ENCODE results near the gene MRNIP. TPM values are rescaled to one million over a fixed set of nuclear protein-coding genes. Genes with fewer than 3 reads are reported as not detected.

Gene MRNIP
- total RNA-seq, 3 donors from 2014 or later (not counting 1 experiment from before 2014, with no cell fraction given) = 19.7 to 40.2 (median 25.4) TPM

- ATAC-seq (no peak), DNase-seq (no peak)
- H3K36me3 Mint-ChIP-seq = peaks cover 5% of the 10 kb centered on the region
- no peak for TF ChIP-seq CTCF (IDR thresholded peaks at IDR 0.05)
- H3K4me3 Mint-ChIP-seq = no peak overlapping the region
- intact Hi-C loops (cut with micrococcal nuclease) = no loop called here
- Histone ChIP-seq H3K4me3 (ENCODE audit: low read length) (no peak overlapping the region), H3K4me1 (ENCODE audit: control insufficient read depth, insufficient read depth, low read length) (no peaks in the 10 kb centered on the region), H3K27ac (ENCODE audit: low read length) (no peak overlapping the region), H3K27me3 (ENCODE audit: control insufficient read depth, insufficient read depth, low read length) (no peaks in the 10 kb centered on the region), H3K9me3 (ENCODE audit: control insufficient read depth, insufficient read depth, low read length) (peaks cover 7% of the 10 kb centered on the region), H3K36me3 (ENCODE audit: control insufficient read depth, insufficient read depth, low read length) (peaks cover 26% of the 10 kb centered on the region)
- H3K9me3 Mint-ChIP-seq = peaks cover 2 to 3% of the 10 kb centered on the region in 2 donors
- H3K27me3 Mint-ChIP-seq (ENCODE audit: low read depth in 2 of 2) = no peaks in the 10 kb centered on the region
- H3K27ac Mint-ChIP-seq = no peak overlapping the region
- H3K4me1 Mint-ChIP-seq = peaks cover 0 to 9% of the 10 kb centered on the region in 2 donors
- WGBS (ENCODE audit: insufficient coverage) = 97% methylated on average over 26 of the region's 26 CpGs
Measured at GRCh38 chr5:179878222-179879002, 19.8 kb upstream of the MRNIP start.

GRCh38 chr5:179876610-179876952 is 18.0 kb upstream of the MRNIP start:
- Mint-ChIP-seq H3K4me3 (no peak overlapping the region), H3K36me3 (no peaks in the 10 kb centered on the region), H3K4me1 (peaks cover 0 to 9% of the 10 kb centered on the region in 2 donors), H3K27me3 (ENCODE audit: low read depth in 2 of 2) (no peaks in the 10 kb centered on the region), H3K27ac (no peak overlapping the region), H3K9me3 (no peaks in the 10 kb centered on the region)
- WGBS (ENCODE audit: insufficient coverage) = 94% methylated on average over 3 of the region's 3 CpGs
- H3K9me3 ChIP-seq (ENCODE audit: control insufficient read depth, insufficient read depth, low read length) = no peaks in the 10 kb centered on the region
- no peak for DNase-seq
- H3K4me1 ChIP-seq (ENCODE audit: control insufficient read depth, insufficient read depth, low read length) = no peaks in the 10 kb centered on the region
- H3K4me3 ChIP-seq (ENCODE audit: low read length) = no peak overlapping the region
- no peak overlapping the region for H3K27ac ChIP-seq (ENCODE audit: low read length)
- H3K27me3 ChIP-seq (ENCODE audit: control insufficient read depth, insufficient read depth, low read length) = no peaks in the 10 kb centered on the region
- intact Hi-C loops (cut with micrococcal nuclease) = no loop called here
- peaks cover 35% of the 10 kb centered on the region for H3K36me3 ChIP-seq (ENCODE audit: control insufficient read depth, insufficient read depth, low read length)
- TF ChIP-seq CTCF (IDR thresholded peaks at IDR 0.05) = no peak
- ATAC-seq = no peak

GRCh38 chr5:179875741-179876609 is 17.4 kb upstream of the MRNIP start:
- no peak for DNase-seq
- H3K4me1 ChIP-seq (ENCODE audit: control insufficient read depth, insufficient read depth, low read length) = no peaks in the 10 kb centered on the region
- Mint-ChIP-seq H3K27me3 (ENCODE audit: low read depth in 2 of 2) (no peaks in the 10 kb centered on the region), H3K9me3 (no peaks in the 10 kb centered on the region), H3K4me1 (peaks cover 0 to 6% of the 10 kb centered on the region in 2 donors), H3K4me3 (no peak overlapping the region), H3K36me3 (no peaks in the 10 kb centered on the region), H3K27ac (no peak overlapping the region)
- intact Hi-C loops (cut with micrococcal nuclease) = no loop called here
- no peak overlapping the region for H3K4me3 ChIP-seq (ENCODE audit: low read length)
- H3K36me3 ChIP-seq (ENCODE audit: control insufficient read depth, insufficient read depth, low read length) = peaks cover 40% of the 10 kb centered on the region
- TF ChIP-seq CTCF (IDR thresholded peaks at IDR 0.05) = no peak
- no peak for ATAC-seq
- no peaks in the 10 kb centered on the region for H3K9me3 ChIP-seq (ENCODE audit: control insufficient read depth, insufficient read depth, low read length)
- H3K27ac ChIP-seq (ENCODE audit: low read length) = no peak overlapping the region
- WGBS (ENCODE audit: insufficient coverage) = 98% methylated on average over 13 of the region's 16 CpGs
- H3K27me3 ChIP-seq (ENCODE audit: control insufficient read depth, insufficient read depth, low read length) = no peaks in the 10 kb centered on the region
